GM12865 (cell line): Measurements from ENCODE around the gene GPC3.

Experiments used
- DNase-seq: peaks from one replicate; pipeline ENCODE4 v3.0.0; 2010; ENCODE audit warnings: low read depth
- H3K4me3 ChIP-seq: 2 replicates; pipeline ENCODE4 v1.5.1; 2011; ENCODE audit warnings: mild to moderate bottlenecking, low read depth, low read length, control low read depth
- TF ChIP-seq, protein P1 (sequence below): IDR thresholded peaks from 2 replicates; pipeline ENCODE4 v1.5.1; 2011; ENCODE audit warnings: low read length, control low read depth, low read depth, inconsistent platforms; ENCODE audit not compliant: insufficient read depth; ENCODE audit errors: missing control alignments

The GPC3 gene

DNA sequence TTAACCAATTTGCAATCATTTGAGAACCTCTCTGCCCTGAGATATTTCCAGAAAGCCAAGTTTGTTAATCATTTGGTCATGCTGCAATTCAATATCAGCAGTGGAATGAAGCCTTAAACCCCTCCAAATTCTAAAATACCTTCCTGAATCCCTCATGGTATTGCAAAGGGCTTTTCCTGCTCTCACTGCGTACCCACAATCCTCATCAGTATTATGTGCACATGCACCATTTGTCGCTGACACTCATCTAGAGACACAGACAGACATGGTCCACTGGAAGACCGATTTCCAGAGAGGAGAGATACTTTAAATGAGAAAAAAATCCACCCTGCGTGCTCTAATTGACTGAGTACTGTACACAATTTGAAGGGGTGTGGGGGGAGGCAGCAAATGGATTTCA lies 104.4 kb downstream of the GPC3 start:
- no peak overlapping the region for H3K4me3 ChIP-seq
- TF ChIP-seq, protein P1, sequence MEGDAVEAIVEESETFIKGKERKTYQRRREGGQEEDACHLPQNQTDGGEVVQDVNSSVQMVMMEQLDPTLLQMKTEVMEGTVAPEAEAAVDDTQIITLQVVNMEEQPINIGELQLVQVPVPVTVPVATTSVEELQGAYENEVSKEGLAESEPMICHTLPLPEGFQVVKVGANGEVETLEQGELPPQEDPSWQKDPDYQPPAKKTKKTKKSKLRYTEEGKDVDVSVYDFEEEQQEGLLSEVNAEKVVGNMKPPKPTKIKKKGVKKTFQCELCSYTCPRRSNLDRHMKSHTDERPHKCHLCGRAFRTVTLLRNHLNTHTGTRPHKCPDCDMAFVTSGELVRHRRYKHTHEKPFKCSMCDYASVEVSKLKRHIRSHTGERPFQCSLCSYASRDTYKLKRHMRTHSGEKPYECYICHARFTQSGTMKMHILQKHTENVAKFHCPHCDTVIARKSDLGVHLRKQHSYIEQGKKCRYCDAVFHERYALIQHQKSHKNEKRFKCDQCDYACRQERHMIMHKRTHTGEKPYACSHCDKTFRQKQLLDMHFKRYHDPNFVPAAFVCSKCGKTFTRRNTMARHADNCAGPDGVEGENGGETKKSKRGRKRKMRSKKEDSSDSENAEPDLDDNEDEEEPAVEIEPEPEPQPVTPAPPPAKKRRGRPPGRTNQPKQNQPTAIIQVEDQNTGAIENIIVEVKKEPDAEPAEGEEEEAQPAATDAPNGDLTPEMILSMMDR, result no peak
- no peak for DNase-seq

DNA sequence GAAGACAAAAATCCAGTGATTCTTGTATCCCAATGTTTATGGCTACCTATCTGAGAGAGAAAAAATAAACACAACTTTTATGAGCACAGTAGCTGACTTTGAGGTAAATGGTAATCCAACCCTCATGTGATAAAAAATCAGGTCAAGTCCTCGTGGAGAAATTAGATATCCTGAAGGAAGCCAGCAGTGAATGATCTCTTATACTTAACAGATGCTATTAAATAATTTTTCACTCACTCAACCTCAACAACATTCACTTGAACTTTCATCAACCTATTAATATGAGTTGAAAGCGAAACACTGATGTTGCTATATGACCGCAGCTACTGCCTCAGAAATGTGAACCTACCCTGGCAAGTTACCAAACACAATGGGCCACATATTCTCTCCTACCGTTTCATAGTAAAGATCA lies 105.4 kb downstream of the GPC3 start:
- TF ChIP-seq, protein P1, result no peak
- peak; percentile 37 for DNase-seq
- H3K4me3 ChIP-seq, result no peak overlapping the region

DNA sequence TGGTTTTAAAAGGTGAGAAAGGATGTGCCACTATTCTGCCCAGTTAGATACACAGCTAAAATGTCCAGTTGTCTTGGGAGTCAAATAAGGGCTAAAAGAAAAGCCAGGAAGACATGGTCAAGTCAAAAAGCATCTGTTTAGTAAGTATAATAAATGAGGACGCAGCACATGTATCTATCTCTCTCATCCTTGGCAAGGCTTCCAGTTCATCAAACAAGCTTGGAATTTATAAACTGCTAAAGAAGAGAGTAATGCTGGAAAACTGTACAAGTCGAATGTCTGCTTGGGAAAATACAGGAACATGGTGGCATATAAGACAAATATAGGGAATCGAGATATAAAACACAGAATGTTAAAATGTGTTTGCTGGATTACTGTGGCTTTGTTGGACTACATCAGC lies 106.7 kb downstream of the GPC3 start:
- TF ChIP-seq, protein P1, result no peak
- no peak overlapping the region for H3K4me3 ChIP-seq
- no peak for DNase-seq

DNA sequence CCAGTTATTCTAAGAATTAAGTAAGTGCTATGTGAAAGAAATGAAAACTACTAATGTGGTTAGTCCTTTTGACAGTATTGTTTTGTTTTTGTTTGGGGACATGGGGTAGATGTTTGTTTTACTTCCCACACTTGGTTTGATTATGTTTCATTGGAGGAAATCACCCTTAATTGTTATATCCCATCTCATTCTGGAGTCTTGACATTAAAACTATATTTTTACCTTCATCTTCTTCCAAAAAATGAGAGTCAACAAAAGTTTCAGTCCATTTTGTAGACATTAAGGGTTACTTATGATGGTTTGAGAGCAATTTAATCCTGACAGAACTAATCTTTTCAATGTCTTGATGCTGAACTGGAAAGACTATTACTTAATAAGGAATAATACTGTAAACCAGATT lies 108.7 kb downstream of the GPC3 start:
- TF ChIP-seq, protein P1, result no peak
- no peak for DNase-seq
- no peak overlapping the region for H3K4me3 ChIP-seq

DNA sequence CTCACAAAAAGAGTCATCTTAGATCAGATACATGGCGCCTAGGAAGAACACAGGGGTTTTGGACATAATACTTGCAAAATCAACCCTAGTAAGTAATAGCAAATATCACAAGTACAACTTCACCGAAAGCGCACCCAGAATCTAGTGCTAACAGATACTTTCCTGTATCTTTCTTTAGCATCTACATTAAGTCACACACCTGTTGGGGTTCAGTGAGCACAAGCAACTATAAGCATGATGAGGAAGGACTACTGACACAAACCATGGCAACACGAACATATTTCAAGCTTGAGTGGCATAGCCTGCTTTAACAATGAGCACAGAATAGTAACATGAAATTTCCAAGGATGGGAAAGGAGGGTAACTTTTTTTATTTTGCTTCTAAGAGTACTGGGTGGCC lies 116.1 kb downstream of the GPC3 start:
- no peak for DNase-seq
- no peak overlapping the region for H3K4me3 ChIP-seq
- TF ChIP-seq, protein P1, result no peak

DNA sequence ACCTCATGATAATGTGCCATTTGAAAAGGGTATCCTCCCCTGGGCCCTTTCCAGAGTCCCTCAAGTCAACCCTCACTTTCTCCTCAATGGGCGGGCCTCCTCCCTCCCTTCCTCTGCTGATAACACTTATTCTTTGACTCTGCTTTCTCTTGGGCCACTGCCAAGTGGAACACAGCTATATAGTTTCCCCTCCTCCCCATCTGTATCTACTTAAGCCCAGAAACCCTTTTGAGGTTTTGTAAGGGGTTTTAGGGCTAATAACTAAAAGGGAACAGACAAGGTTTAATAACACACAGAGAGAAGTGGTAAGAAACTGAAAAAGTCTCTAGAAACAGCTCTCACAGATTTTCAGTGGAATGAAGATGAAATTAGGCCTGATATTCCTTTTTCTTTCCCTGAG lies 116.7 kb downstream of the GPC3 start:
- no peak overlapping the region for H3K4me3 ChIP-seq
- peak; percentile 0 for DNase-seq

DNA sequence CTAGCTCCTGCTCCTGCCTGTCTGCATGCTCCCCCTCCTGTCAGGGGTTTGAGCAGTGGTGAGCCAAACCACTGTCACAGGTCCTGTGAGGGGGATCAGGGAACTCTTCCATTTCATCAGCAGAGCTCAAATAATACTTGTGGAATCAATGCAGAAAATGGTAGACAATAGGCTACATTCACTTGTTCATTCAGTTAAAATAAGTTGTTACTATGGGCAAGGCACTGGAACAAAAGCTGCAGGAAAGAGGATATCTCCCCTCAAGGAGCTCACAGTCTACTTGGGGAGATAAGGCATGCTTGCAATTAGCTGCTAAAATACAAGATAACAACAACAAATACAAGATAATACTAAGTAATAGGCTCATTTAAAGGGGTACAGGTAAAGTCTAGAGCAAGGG lies 117.1 kb downstream of the GPC3 start:
- H3K4me3 ChIP-seq, result no peak overlapping the region
- TF ChIP-seq, protein P1, result no peak
- no peak for DNase-seq

More for the DNA sequence above, 116.7 kb downstream of the GPC3 start:
- TF ChIP-seq, protein P1, result no peak
